Gastrocnemius medialis (tissue), 4 donors: ENCODE measurements around the gene PDGFD. TPM values are rescaled to one million over a fixed set of nuclear protein-coding genes. Genes with fewer than 3 reads are reported as not detected.

Experiments used
- ATAC-seq, 2 donors: fragments of 150-250 bp; one replicate each; pipeline ENCODE4 v1.9.1; 2016
- DNase-seq, 2 donors: peaks; one replicate each; pipeline ENCODE4 v3.0.0-alpha.2; 2019
- H3K27ac ChIP-seq, 4 donors: fragments of 200-600 bp; sonication (generic); 1 replicate in 1 of 4; 2 replicates in 3 of 4; pipeline ENCODE4 v1.5.1; 2016 to 2018; ENCODE audit warnings: mild to moderate bottlenecking in 2 of 4, moderate library complexity in 1 of 4
- H3K27me3 ChIP-seq, 3 donors: fragments of 200-600 bp; sonication (generic) in 2 of 3; 1 replicate in 1 of 3; 2 replicates in 2 of 3; pipeline versions ENCODE4 v1.5.1 to v1.6.0; 2016 to 2019; ENCODE audit warnings: mild to moderate bottlenecking in 1 of 3, moderate library complexity in 1 of 3
- H3K36me3 ChIP-seq, 2 donors: fragments of 200-600 bp; sonication (generic) in 1 of 2; one replicate each; pipeline ENCODE4 v1.5.1; 2017 to 2018
- H3K4me1 ChIP-seq, 2 donors: fragments of 200-600 bp; sonication (generic) in 1 of 2; one replicate each; pipeline ENCODE4 v1.5.1; 2016 to 2017; ENCODE audit warnings: mild to moderate bottlenecking in 2 of 2
- H3K4me3 ChIP-seq, 4 donors: fragments of 200-600 bp; sonication (generic) in 3 of 4; 1 replicate in 1 of 4; 2 replicates in 3 of 4; pipeline ENCODE4 v1.5.1; 2016 to 2019; ENCODE audit warnings: mild to moderate bottlenecking in 2 of 4
- H3K9me3 ChIP-seq, 3 donors: fragments of 200-600 bp; sonication (generic) in 2 of 3; 1 replicate in 1 of 3; 2 replicates in 2 of 3; pipeline ENCODE4 v1.5.1; 2016 to 2019
- CTCF ChIP-seq, 5 experiments: fragments of 450-650 bp in 3 of 5; fragments of 200-600 bp in 2 of 5; sonication (generic) in 2 of 5; IDR thresholded peaks in 4 of 5; conservative IDR thresholded peaks in 1 of 5; 1 replicate in 4 of 5; 2 replicates in 1 of 5; pipeline ENCODE4 v1.5.1; 2016 to 2019; ENCODE audit warnings: antibody characterized with exemption in 5 of 5, mild to moderate bottlenecking in 3 of 5, moderate library complexity in 3 of 5
- POLR2A ChIP-seq, 2 donors: fragments of 450-650 bp; IDR thresholded peaks; one replicate each; pipeline ENCODE4 v1.6.1; 2017; ENCODE audit warnings: antibody characterized with exemption in 2 of 2, mild to moderate bottlenecking in 2 of 2, moderate library complexity in 2 of 2
- in situ Hi-C, 4 donors: fragments of 200-750 bp; cut with MboI; loops; one replicate each; pipeline versions ENCODE4 v1.15.0 to v1.8.0; 2017; ENCODE audit warnings: low sequenced_read_pairs in 4 of 4
- intact Hi-C: fragments of 100-400 bp; cut with DNase I; formaldehyde crosslinking; loops from one replicate; pipeline ENCODE4 v1.15.1; 2023; ENCODE audit warnings: low total_unique reads
- total RNA-seq, 4 donors: library from RNA; depleted of rRNA; stranded (reverse); fragments of >200 nt; gene quantifications; one replicate each; pipeline versions ENCODE4 v1.1.0 to v1.2.3, GENCODE V29; 2016

Gene PDGFD
- total RNA-seq, 4 donors from 2014 or later = 2.2 to 4.0 (median 2.9) TPM

DNA sequence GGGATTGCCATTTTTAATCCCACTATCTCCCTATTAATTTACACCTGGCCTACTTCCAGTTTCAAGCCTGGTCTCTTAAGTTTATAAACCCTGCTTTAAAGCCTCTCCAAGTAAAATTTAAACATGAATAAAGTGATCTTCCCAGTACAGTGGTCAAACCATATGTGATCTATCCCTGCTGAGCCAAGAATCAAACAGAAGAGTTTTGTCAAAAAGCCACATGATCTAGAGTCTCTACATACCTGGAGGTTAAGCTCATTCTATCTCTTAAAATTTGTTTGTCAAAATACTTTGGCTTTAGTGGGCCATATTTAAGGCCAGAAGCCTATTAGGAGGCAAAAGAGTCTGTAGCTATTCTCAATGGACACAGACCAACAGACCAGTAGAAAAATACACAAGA, 170.4 kb downstream of the PDGFD start:
- Histone ChIP-seq H3K4me1 (no peaks in the 10 kb centered on the region), H3K27ac (no peak overlapping the region), H3K27me3 (no peaks in the 10 kb centered on the region), H3K4me3 (no peak overlapping the region), H3K36me3 (no peaks in the 10 kb centered on the region), H3K9me3 (no peaks in the 10 kb centered on the region)
- intact Hi-C loops (no loop called here), in situ Hi-C loops (no loop called here)
- ATAC-seq (no peak), DNase-seq (no peak)
- TF ChIP-seq POLR2A (IDR thresholded peaks at IDR 0.05) = no peak
- no peak for TF ChIP-seq CTCF (IDR thresholded peaks at IDR 0.05 in 4 of 5, conservative IDR thresholded peaks at IDR 0.05 in 1 of 5)

DNA sequence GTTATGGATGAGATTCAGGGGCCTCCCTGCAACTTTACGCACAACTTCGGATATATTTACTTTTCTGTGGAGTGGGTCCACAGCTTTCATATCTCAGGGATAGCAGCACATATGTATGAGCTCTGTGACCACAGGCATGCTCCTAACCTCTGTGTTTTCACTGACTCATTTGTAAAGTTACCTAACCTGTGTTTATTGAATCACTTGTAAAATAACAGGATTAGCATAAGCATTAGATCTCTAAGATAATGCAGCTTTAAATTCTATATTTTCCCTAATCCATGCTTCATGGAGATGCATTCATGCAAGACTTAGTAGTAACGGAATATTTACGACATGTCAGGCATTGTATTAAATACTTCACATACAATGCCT, 175.4 kb downstream of the PDGFD start:
- in situ Hi-C loops = no loop called here
- no peak for ATAC-seq
- no peaks in the 10 kb centered on the region for H3K9me3 ChIP-seq

DNA sequence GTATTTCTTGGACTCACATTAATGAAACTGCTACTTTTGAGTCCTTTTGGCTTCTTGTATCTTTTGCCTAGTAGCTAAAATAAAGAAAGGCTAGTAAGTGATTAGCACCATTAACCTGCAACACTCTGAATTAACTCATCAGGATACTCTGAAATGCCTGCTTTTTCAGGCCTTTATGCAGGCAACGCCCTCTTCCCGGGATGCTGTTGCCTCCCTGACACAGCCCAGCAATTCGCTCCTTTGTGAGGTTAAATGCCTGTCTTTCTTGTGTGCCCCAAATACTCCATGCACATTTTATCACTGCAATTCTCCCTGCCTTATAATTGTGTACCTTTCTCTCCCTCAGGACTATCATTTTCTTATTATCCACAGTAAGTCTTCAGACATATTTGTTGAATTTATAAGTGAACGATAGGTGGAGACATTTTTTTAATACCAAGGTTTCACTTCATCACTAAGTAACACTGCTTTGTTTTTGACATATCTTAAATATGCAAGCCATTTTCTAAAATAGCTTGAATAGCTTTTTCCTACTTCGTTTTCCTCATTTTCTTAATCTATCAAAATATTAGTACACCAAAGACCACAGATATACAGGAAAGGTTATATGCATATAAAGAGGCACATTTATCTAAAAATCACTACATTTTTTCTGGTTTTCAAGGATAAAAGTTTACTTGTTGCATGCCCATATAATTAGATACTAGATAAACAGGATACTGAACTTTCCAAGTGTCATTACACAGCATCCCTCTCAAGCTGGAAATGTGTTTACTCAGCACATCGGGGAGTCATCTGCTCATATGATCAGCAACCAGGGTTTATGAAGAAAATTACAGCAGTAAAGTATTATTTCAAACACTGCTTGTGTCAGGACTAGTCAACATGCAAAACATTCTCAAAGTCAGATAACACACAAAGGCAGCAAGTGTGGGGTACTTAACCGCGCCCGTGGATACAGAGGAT, 176.0 kb downstream of the PDGFD start:
- Histone ChIP-seq H3K4me1 (no peaks in the 10 kb centered on the region), H3K36me3 (no peaks in the 10 kb centered on the region), H3K9me3 (no peaks in the 10 kb centered on the region), H3K4me3 (no peak overlapping the region), H3K27me3 (no peaks in the 10 kb centered on the region), H3K27ac (no peak overlapping the region)
- no peak for DNase-seq
- ATAC-seq = no peak
- TF ChIP-seq CTCF (IDR thresholded peaks at IDR 0.05 in 4 of 5, conservative IDR thresholded peaks at IDR 0.05 in 1 of 5) (no peak), POLR2A (IDR thresholded peaks at IDR 0.05) (no peak)
- in situ Hi-C loops (no loop called here), intact Hi-C loops (no loop called here)

More for the DNA sequence above, 175.4 kb downstream of the PDGFD start:
- no peak for TF ChIP-seq CTCF (IDR thresholded peaks at IDR 0.05 in 4 of 5, conservative IDR thresholded peaks at IDR 0.05 in 1 of 5)
- no peak for TF ChIP-seq POLR2A (IDR thresholded peaks at IDR 0.05)
- intact Hi-C loops = no loop called here
- Histone ChIP-seq H3K27me3 (no peaks in the 10 kb centered on the region), H3K4me1 (no peaks in the 10 kb centered on the region), H3K4me3 (no peak overlapping the region), H3K27ac (no peak overlapping the region), H3K36me3 (no peaks in the 10 kb centered on the region)
- no peak for DNase-seq

DNA sequence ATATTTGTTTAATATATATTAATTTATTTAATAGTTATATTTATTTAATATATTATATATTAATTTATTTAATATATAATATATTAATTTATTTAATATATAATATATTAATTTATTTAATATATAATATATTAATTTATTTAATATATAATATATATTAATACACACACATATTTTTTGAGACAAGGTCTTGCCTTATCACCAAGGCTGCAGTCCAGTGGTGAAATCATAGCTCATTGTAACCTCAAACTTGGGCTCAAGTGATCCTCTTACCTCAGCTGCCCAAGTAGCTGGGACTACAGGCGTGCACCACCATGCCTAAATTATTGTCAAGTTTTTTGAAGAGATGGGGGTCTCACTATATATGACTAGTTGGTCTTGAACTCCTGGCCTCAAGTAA, 178.9 kb downstream of the PDGFD start:
- no peaks in the 10 kb centered on the region for H3K27me3 ChIP-seq
- no peaks in the 10 kb centered on the region for H3K4me1 ChIP-seq
- TF ChIP-seq CTCF (IDR thresholded peaks at IDR 0.05 in 4 of 5, conservative IDR thresholded peaks at IDR 0.05 in 1 of 5) = no peak
- TF ChIP-seq POLR2A (IDR thresholded peaks at IDR 0.05) = no peak
- H3K9me3 ChIP-seq = no peaks in the 10 kb centered on the region
- ATAC-seq (no peak), DNase-seq (no peak)
- H3K4me3 ChIP-seq = no peak overlapping the region
- in situ Hi-C loops (no loop called here), intact Hi-C loops (no loop called here)
- no peaks in the 10 kb centered on the region for H3K36me3 ChIP-seq
- no peak overlapping the region for H3K27ac ChIP-seq
